IMR-90 (cell line): ENCODE measurements around the gene CTNNA1. TPM values are rescaled to one million over a fixed set of nuclear protein-coding genes. Genes with fewer than 3 reads are reported as not detected.

Experiments used
- ATAC-seq: fragments of 200-7000 bp; cut with Tn5 transposase; 2 replicates; pipeline ENCODE4 v1.9.1; 2020; ENCODE audit warnings: low read depth, mild to moderate bottlenecking, moderate library complexity
- BruUV-seq: library from RNA; stranded (reverse); fragments of 400-500 nt; replicated peaks from 2 replicates; lab custom pipeline; 2021; lab: Mats Ljungman, UMichigan
- CTCF ChIA-PET: fragments of 300-600 bp; formaldehyde crosslinking; extraction: SDS; loops from one replicate; lab custom pipeline; 2021; ENCODE audit warnings: antibody characterized with exemption; lab: Yijun Ruan, JAX
- POLR2A ChIA-PET: fragments of 300-600 bp; sonication (Branson Sonifier 250); formaldehyde crosslinking; loops from one replicate; lab custom pipeline; 2022; ENCODE audit warnings: antibody characterized with exemption; ENCODE audit not compliant: unreplicated experiment; lab: Charles Lee
- DNase-seq: peaks from one replicate; pipeline ENCODE4 v3.0.0; 2013
- H2AFZ ChIP-seq: replicated peaks from 2 replicates; pipeline ENCODE3; 2013; ENCODE audit warnings: low read length, mild to moderate bottlenecking; ENCODE audit not compliant: poor library complexity
- H2AK5ac ChIP-seq: 2 replicates; pipeline ENCODE4 v1.6.1; 2013; ENCODE audit warnings: low read depth, low read length, inconsistent platforms
- H2AK9ac ChIP-seq: replicated peaks from 2 replicates; pipeline ENCODE3; 2013; ENCODE audit warnings: mild to moderate bottlenecking, low read depth, low read length, moderate library complexity; ENCODE audit not compliant: poor library complexity
- H2BK120ac ChIP-seq: 2 replicates; pipeline ENCODE4 v1.6.1; 2013; ENCODE audit warnings: low read depth, low read length, inconsistent platforms
- H2BK15ac ChIP-seq: 3 replicates; pipeline ENCODE4 v1.6.1; 2013; ENCODE audit warnings: low read depth, low read length, inconsistent platforms
- H2BK20ac ChIP-seq: 2 replicates; pipeline ENCODE4 v1.6.1; 2013; ENCODE audit warnings: low read depth, mild to moderate bottlenecking, inconsistent platforms, low read length, moderate library complexity
- H2BK5ac ChIP-seq: 2 replicates; pipeline ENCODE4 v1.6.1; 2013; ENCODE audit warnings: mild to moderate bottlenecking, low read depth, low read length, inconsistent platforms; ENCODE audit not compliant: poor library complexity, severe bottlenecking
- H3K14ac ChIP-seq: replicated peaks from 2 replicates; pipeline ENCODE4 v1.6.1; 2013; ENCODE audit warnings: low read depth, low read length, inconsistent platforms
- H3K18ac ChIP-seq: 2 replicates; pipeline ENCODE4 v1.6.1; 2013; ENCODE audit warnings: low read depth, low read length, control low read depth
- H3K23ac ChIP-seq: 2 replicates; pipeline ENCODE4 v1.6.1; 2013; ENCODE audit warnings: low read depth, low read length, inconsistent platforms
- H3K27ac ChIP-seq: 2 replicates; pipeline ENCODE4 v1.5.1; 2013; ENCODE audit warnings: mild to moderate bottlenecking, control low read depth, low read length; ENCODE audit not compliant: insufficient read depth
- H3K27me3 ChIP-seq: 2 replicates; pipeline ENCODE4 v1.6.1; 2013; ENCODE audit warnings: low read length; ENCODE audit not compliant: control insufficient read depth, insufficient read depth
- H3K36me3 ChIP-seq: 2 replicates; pipeline ENCODE4 v1.6.1; 2013; ENCODE audit warnings: low read length, mixed read lengths; ENCODE audit not compliant: control insufficient read depth, insufficient read depth
- H3K4ac ChIP-seq: 2 replicates; pipeline ENCODE4 v1.6.1; 2013; ENCODE audit warnings: low read depth, low read length, inconsistent platforms
- H3K4me1 ChIP-seq: 2 replicates; pipeline ENCODE4 v1.6.1; 2013; ENCODE audit warnings: low read length, mixed read lengths; ENCODE audit not compliant: control insufficient read depth, insufficient read depth
- H3K4me2 ChIP-seq: 2 replicates; pipeline ENCODE4 v1.6.1; 2013; ENCODE audit warnings: low read depth, mild to moderate bottlenecking, control low read depth, low read length, moderate library complexity
- H3K4me3 ChIP-seq: 2 replicates; pipeline ENCODE4 v1.5.1; 2013; ENCODE audit warnings: low read depth, mild to moderate bottlenecking, control low read depth, low read length, moderate library complexity; ENCODE audit not compliant: insufficient read depth
- H3K56ac ChIP-seq: 2 replicates; pipeline ENCODE4 v1.6.1; 2013; ENCODE audit warnings: low read length, inconsistent platforms; ENCODE audit not compliant: insufficient read depth; ENCODE audit errors: extremely low read depth
- H3K79me1 ChIP-seq, 2 experiments: 2 replicates each; pipeline ENCODE4 v1.6.1; 2013; ENCODE audit warnings: low read length in 2 of 2, inconsistent platforms in 1 of 2, low read depth in 1 of 2
- H3K9ac ChIP-seq: 2 replicates; pipeline ENCODE4 v1.6.1; 2013; ENCODE audit warnings: low read depth, low read length, control low read depth
- H3K9me1 ChIP-seq: 2 replicates; pipeline ENCODE4 v1.6.1; 2013; ENCODE audit warnings: low read length, inconsistent platforms; ENCODE audit not compliant: insufficient read depth
- H3K9me3 ChIP-seq: 2 replicates; pipeline ENCODE4 v1.6.1; 2013; ENCODE audit warnings: low read length; ENCODE audit not compliant: control insufficient read depth, insufficient read depth
- H4K20me1 ChIP-seq: 2 replicates; pipeline ENCODE4 v1.6.1; 2013; ENCODE audit warnings: low read length, inconsistent platforms; ENCODE audit not compliant: insufficient read depth
- H4K5ac ChIP-seq: 2 replicates; pipeline ENCODE4 v1.6.1; 2013; ENCODE audit warnings: mild to moderate bottlenecking, low read depth, low read length, control low read depth
- H4K8ac ChIP-seq, 2 experiments: 2 replicates each; pipeline ENCODE4 v1.6.1; 2013; ENCODE audit warnings: low read depth in 2 of 2, low read length in 2 of 2, control low read depth in 1 of 2, inconsistent platforms in 1 of 2
- H4K91ac ChIP-seq: 2 replicates; pipeline ENCODE4 v1.6.1; 2013; ENCODE audit warnings: low read depth, low read length, inconsistent platforms; ENCODE audit not compliant: insufficient read depth
- CHD1 ChIP-seq: IDR thresholded peaks from 2 replicates; pipeline ENCODE4 v1.6.1; 2012; ENCODE audit warnings: low read depth, low read length, improper control_type of control experiment
- FOS ChIP-seq: fragments of 150-350 bp; IDR thresholded peaks from 2 replicates; pipeline ENCODE4 v1.6.1; 2016; ENCODE audit warnings: low read depth, low read length
- MAFK ChIP-seq: IDR thresholded peaks from 2 replicates; pipeline ENCODE4 v1.6.1; 2012; ENCODE audit warnings: low read depth, low read length, improper control_type of control experiment
- MXI1 ChIP-seq: IDR thresholded peaks from 2 replicates; pipeline ENCODE4 v1.6.1; 2012; ENCODE audit warnings: low read depth, mild to moderate bottlenecking, low read length, moderate library complexity, borderline replicate concordance
- NFE2L2 ChIP-seq: fragments of 150-350 bp; IDR thresholded peaks from 2 replicates; pipeline ENCODE4 v1.6.1; 2016; ENCODE audit warnings: low read depth, mild to moderate bottlenecking, low read length
- WGBS, 2 experiments: methylation state at CpG; one replicate each; pipeline versions ENCODE4 v1.1.5 to v1.1.7; 2013; ENCODE audit warnings: missing lambda C conversion rate in 2 of 2; ENCODE audit not compliant: insufficient read length in 1 of 2; ENCODE audit errors: extremely low coverage in 2 of 2; 5-methylcytosine and 5-hydroxymethylcytosine counted together
- dilution Hi-C: fragments of 300-500 bp; cut with HindIII; formaldehyde crosslinking; loops from one replicate; pipeline ENCODE4 v1.14.3; 2018; ENCODE audit warnings: low sequenced_read_pairs; ENCODE audit not compliant: unreplicated experiment
- in situ Hi-C: fragments of 300-500 bp; cut with MboI; formaldehyde crosslinking; loops from 3 replicates; pipeline ENCODE4 v1.14.3; 2019; ENCODE audit warnings: low sequenced_read_pairs, inconsistent platforms, mixed read lengths
- intact Hi-C: fragments of 100-400 bp; cut with micrococcal nuclease; formaldehyde crosslinking; loops from 2 replicates; pipeline ENCODE4 v1.10.0; 2022
- polyA plus RNA-seq, 3 experiments: library from polyadenylated mRNA; depleted of rRNA; stranded (reverse); fragments of >200 nt; gene quantifications; 2 replicates each; pipeline ENCODE4 v1.2.3, GENCODE V29; 2012; ENCODE audit warnings: low replicate concordance in 1 of 3
- total RNA-seq: library from RNA; depleted of rRNA; stranded (reverse); fragments of >200 nt; gene quantifications from 2 replicates; pipeline ENCODE4 v1.2.3, GENCODE V29; 2012

Gene CTNNA1
- total and polyA plus RNA-seq, 2 of the 4 experiments (the other 2 are of a cell fraction): 220 to 471 TPM

GRCh38 chr5:138981131-138981530, 227.9 kb downstream of the CTNNA1 start:
- ChIA-PET POLR2A (no interaction called here), CTCF (interaction anchor here (0.9 kb wide), 1 partner anchor 58 kb away, joined by 3 read pairs; no protein-coding TSS in a partner anchor)
- Histone ChIP-seq H3K36me3 (no peaks in the 10 kb centered on the region), H3K79me1 (peaks cover 0 to 3% of the 10 kb centered on the region in 2 experiments; a peak in 1 of 4 replicates), H2BK5ac (no peak overlapping the region), H3K27me3 (no peaks in the 10 kb centered on the region), H2AK5ac (no peak overlapping the region), H2BK120ac (no peak overlapping the region), H3K9me3 (no peaks in the 10 kb centered on the region), H3K56ac (no peak overlapping the region), H3K18ac (no peak overlapping the region), H3K23ac (no peak overlapping the region), H4K5ac (no peak overlapping the region), H3K9me1 (peaks cover 26% of the 10 kb centered on the region), H2AFZ (no peak overlapping the region), H3K4ac (0 out of 2 replicates have a peak overlapping the region, but pooled peaks have one; percentile 5), H4K91ac (no peak overlapping the region), H4K20me1 (no peaks in the 10 kb centered on the region), H3K9ac (no peak overlapping the region), H3K4me3 (no peak overlapping the region), H2BK15ac (no peak overlapping the region; the same call in 2 of the 3 replicates), H2AK9ac (no peak overlapping the region), H4K8ac (no peak overlapping the region), H3K4me2 (no peak overlapping the region), H3K4me1 (peaks cover 9% of the 10 kb centered on the region), H2BK20ac (no peak overlapping the region; the same call in 1 of the 2 replicates), H3K14ac (0 out of 2 replicates have a peak overlapping the region, but pooled peaks have one; percentile 3), H3K27ac (no peak overlapping the region)
- dilution Hi-C loops: no loop called here
- BruUV-seq: no TSS peak
- intact Hi-C loops: no loop called here
- in situ Hi-C loops: no loop called here
- ATAC-seq: peak; percentile 44
- DNase-seq: peak; percentile 77
- WGBS, 2 experiments: 53% methylated on average over 2 of the region's 3 CpGs; no CpG with 5 or more reads in 1 of the 2 experiments
- TF ChIP-seq MAFK (no peak), FOS (no peak), NFE2L2 (no peak), MXI1 (no peak), CHD1 (no peak)
